ENCODE results near the gene FIGN.

Gene FIGN

GRCh38 chr2:163755366-163755765 lies 19.6 kb upstream of the FIGN start:
- no peaks in the 10 kb centered on the region for H3K36me3 Mint-ChIP-seq (ENCODE audit: low read depth)
- H3K27me3 Mint-ChIP-seq (ENCODE audit: low read depth), result no peaks in the 10 kb centered on the region
- no peak overlapping the region for H3K27ac Mint-ChIP-seq
- H3K4me3 Mint-ChIP-seq, result no peak overlapping the region
- H3K9me3 Mint-ChIP-seq, result no peaks in the 10 kb centered on the region
- H3K4me1 Mint-ChIP-seq (ENCODE audit: low read depth), result no peaks in the 10 kb centered on the region

- Mint-ChIP-seq H3K36me3 (ENCODE audit: low read depth) (no peaks in the 10 kb centered on the region), H3K27ac (no peak overlapping the region), H3K4me1 (ENCODE audit: low read depth) (no peaks in the 10 kb centered on the region), H3K27me3 (ENCODE audit: low read depth) (no peaks in the 10 kb centered on the region), H3K4me3 (no peak overlapping the region), H3K9me3 (no peaks in the 10 kb centered on the region)
Measured at GRCh38 chr2:163753726-163754125, 17.9 kb upstream of the FIGN start.

GRCh38 chr2:163752267-163752666 lies 16.5 kb upstream of the FIGN start:
- Mint-ChIP-seq H3K36me3 (ENCODE audit: low read depth) (no peaks in the 10 kb centered on the region), H3K4me1 (ENCODE audit: low read depth) (no peaks in the 10 kb centered on the region), H3K27ac (no peak overlapping the region), H3K9me3 (no peaks in the 10 kb centered on the region), H3K4me3 (no peak overlapping the region), H3K27me3 (ENCODE audit: low read depth) (no peaks in the 10 kb centered on the region)

- Mint-ChIP-seq H3K4me1 (ENCODE audit: low read depth) (no peaks in the 10 kb centered on the region), H3K36me3 (ENCODE audit: low read depth) (no peaks in the 10 kb centered on the region), H3K27ac (no peak overlapping the region), H3K9me3 (no peaks in the 10 kb centered on the region), H3K27me3 (ENCODE audit: low read depth) (no peaks in the 10 kb centered on the region), H3K4me3 (no peak overlapping the region)
Measured at GRCh38 chr2:163751696-163752095, 15.9 kb upstream of the FIGN start.

GRCh38 chr2:163748420-163748819 lies 12.6 kb upstream of the FIGN start:
- Mint-ChIP-seq H3K9me3 (no peaks in the 10 kb centered on the region), H3K27ac (no peak overlapping the region), H3K4me3 (no peak overlapping the region), H3K4me1 (ENCODE audit: low read depth) (no peaks in the 10 kb centered on the region), H3K36me3 (ENCODE audit: low read depth) (no peaks in the 10 kb centered on the region), H3K27me3 (ENCODE audit: low read depth) (no peaks in the 10 kb centered on the region)

- no peak overlapping the region for H3K27ac Mint-ChIP-seq
- peaks cover 13% of the 10 kb centered on the region for H3K27me3 Mint-ChIP-seq (ENCODE audit: low read depth)
- H3K4me3 Mint-ChIP-seq, result no peak overlapping the region
Measured at GRCh38 chr2:163741435-163741834, 5.6 kb upstream of the FIGN start.

GRCh38 chr2:163737563-163737962 lies 1.8 kb upstream of the FIGN start:
- H3K4me1 Mint-ChIP-seq (ENCODE audit: low read depth), result peaks cover 3% of the 10 kb centered on the region
- H3K36me3 Mint-ChIP-seq (ENCODE audit: low read depth), result peaks cover 3% of the 10 kb centered on the region
- H3K9me3 Mint-ChIP-seq, result no peaks in the 10 kb centered on the region

More at GRCh38 chr2:163741435-163741834, 5.6 kb upstream of the FIGN start:
- H3K36me3 Mint-ChIP-seq (ENCODE audit: low read depth), result no peaks in the 10 kb centered on the region
- H3K4me1 Mint-ChIP-seq (ENCODE audit: low read depth), result no peaks in the 10 kb centered on the region
- no peaks in the 10 kb centered on the region for H3K9me3 Mint-ChIP-seq

DNA sequence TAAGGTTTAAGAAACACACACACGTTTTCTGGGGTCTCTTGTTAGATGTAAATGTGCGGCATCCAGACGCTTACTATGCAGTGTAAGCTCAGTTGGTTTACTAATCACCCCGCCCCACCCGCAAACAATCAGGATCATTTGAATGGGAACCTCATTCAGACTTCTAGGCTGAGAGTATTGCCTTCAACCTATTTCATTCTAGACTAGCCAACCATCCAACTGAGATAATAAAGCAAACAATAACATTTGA lies 1.3 kb upstream of the FIGN start:
- Mint-ChIP-seq H3K27ac (no peak overlapping the region), H3K27me3 (ENCODE audit: low read depth) (peaks cover 42% of the 10 kb centered on the region), H3K9me3 (no peaks in the 10 kb centered on the region), H3K4me1 (ENCODE audit: low read depth) (peaks cover 3% of the 10 kb centered on the region), H3K36me3 (ENCODE audit: low read depth) (peaks cover 3% of the 10 kb centered on the region), H3K4me3 (no peak overlapping the region)

More at GRCh38 chr2:163737563-163737962, 1.8 kb upstream of the FIGN start:
- Mint-ChIP-seq H3K27ac (no peak overlapping the region), H3K27me3 (ENCODE audit: low read depth) (peaks cover 42% of the 10 kb centered on the region), H3K4me3 (no peak overlapping the region)

GRCh38 chr2:163736433-163737189 lies 803 bp upstream of the FIGN start:
- H3K36me3 Mint-ChIP-seq (ENCODE audit: low read depth), result peaks cover 3% of the 10 kb centered on the region
- no peaks in the 10 kb centered on the region for H3K9me3 Mint-ChIP-seq
- no peak overlapping the region for H3K27ac Mint-ChIP-seq
- peaks cover 3% of the 10 kb centered on the region for H3K4me1 Mint-ChIP-seq (ENCODE audit: low read depth)
- H3K27me3 Mint-ChIP-seq (ENCODE audit: low read depth), result peaks cover 42% of the 10 kb centered on the region
- H3K4me3 Mint-ChIP-seq, result no peak overlapping the region

- Mint-ChIP-seq H3K27ac (no peak overlapping the region), H3K4me3 (no peak overlapping the region), H3K4me1 (ENCODE audit: low read depth) (peaks cover 3% of the 10 kb centered on the region), H3K27me3 (ENCODE audit: low read depth) (peaks cover 42% of the 10 kb centered on the region), H3K36me3 (ENCODE audit: low read depth) (peaks cover 3% of the 10 kb centered on the region), H3K9me3 (no peaks in the 10 kb centered on the region)
Measured at GRCh38 chr2:163734881-163735684, 725 bp downstream of the FIGN start.

DNA sequence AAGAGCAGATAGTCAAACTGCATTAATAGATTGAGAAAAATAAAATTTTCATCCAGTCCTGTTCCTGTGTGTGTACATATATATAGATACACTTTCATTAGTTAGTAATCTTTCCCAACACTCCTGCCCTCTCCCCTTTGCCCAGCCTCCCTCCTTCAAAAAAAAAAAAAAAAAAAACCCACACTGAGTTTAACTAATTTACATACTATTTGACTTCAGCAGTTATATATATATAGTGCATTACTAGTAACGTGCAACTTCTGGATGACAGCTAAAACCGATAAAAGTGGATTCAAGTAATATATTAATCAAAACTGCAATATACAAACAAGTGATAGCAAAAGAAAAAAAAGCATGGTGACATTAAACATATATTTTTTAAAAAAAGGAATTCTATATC lies 1.4 kb downstream of the FIGN start:
- H3K9me3 Mint-ChIP-seq, result no peaks in the 10 kb centered on the region
- H3K36me3 Mint-ChIP-seq (ENCODE audit: low read depth), result peaks cover 3% of the 10 kb centered on the region
- peaks cover 3% of the 10 kb centered on the region for H3K4me1 Mint-ChIP-seq (ENCODE audit: low read depth)
- peaks cover 42% of the 10 kb centered on the region for H3K27me3 Mint-ChIP-seq (ENCODE audit: low read depth)
- H3K27ac Mint-ChIP-seq, result no peak overlapping the region
- no peak overlapping the region for H3K4me3 Mint-ChIP-seq

- H3K4me1 Mint-ChIP-seq (ENCODE audit: low read depth), result peaks cover 3% of the 10 kb centered on the region
- H3K36me3 Mint-ChIP-seq (ENCODE audit: low read depth), result peaks cover 3% of the 10 kb centered on the region
Measured at GRCh38 chr2:163733956-163734355, 1.9 kb downstream of the FIGN start.

GRCh38 chr2:163733301-163733938 lies 2.4 kb downstream of the FIGN start:
- H3K36me3 Mint-ChIP-seq (ENCODE audit: low read depth), result peaks cover 3% of the 10 kb centered on the region
- H3K9me3 Mint-ChIP-seq, result no peaks in the 10 kb centered on the region
- no peak overlapping the region for H3K27ac Mint-ChIP-seq
- peaks cover 3% of the 10 kb centered on the region for H3K4me1 Mint-ChIP-seq (ENCODE audit: low read depth)
- peaks cover 42% of the 10 kb centered on the region for H3K27me3 Mint-ChIP-seq (ENCODE audit: low read depth)
- no peak overlapping the region for H3K4me3 Mint-ChIP-seq

More at GRCh38 chr2:163733956-163734355, 1.9 kb downstream of the FIGN start:
- H3K27me3 Mint-ChIP-seq (ENCODE audit: low read depth), result peaks cover 42% of the 10 kb centered on the region
- H3K4me3 Mint-ChIP-seq, result no peak overlapping the region
- H3K9me3 Mint-ChIP-seq, result no peaks in the 10 kb centered on the region
- no peak overlapping the region for H3K27ac Mint-ChIP-seq

DNA sequence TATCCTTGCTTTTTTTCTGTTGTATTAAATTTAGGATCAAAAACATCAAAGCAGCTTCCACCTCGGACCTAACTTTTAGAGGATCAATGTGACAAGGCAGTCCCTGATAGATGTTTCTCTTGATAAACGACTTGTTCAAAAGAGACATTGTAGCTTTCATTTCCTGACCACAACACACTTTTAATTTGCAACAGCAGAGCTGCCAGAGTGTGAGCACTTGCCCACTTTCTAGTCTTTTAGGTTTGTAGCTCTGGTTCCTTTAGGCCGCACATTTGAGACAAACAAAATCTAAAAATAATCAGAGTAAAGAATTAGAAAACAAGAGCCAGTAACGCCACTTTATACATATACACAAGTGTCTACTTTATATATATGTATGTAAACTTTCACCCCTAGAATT lies 3.1 kb downstream of the FIGN start:
- Mint-ChIP-seq H3K4me3 (no peak overlapping the region), H3K27me3 (ENCODE audit: low read depth) (peaks cover 39% of the 10 kb centered on the region), H3K27ac (no peak overlapping the region), H3K9me3 (no peaks in the 10 kb centered on the region), H3K4me1 (ENCODE audit: low read depth) (peaks cover 3% of the 10 kb centered on the region), H3K36me3 (ENCODE audit: low read depth) (peaks cover 3% of the 10 kb centered on the region)

DNA sequence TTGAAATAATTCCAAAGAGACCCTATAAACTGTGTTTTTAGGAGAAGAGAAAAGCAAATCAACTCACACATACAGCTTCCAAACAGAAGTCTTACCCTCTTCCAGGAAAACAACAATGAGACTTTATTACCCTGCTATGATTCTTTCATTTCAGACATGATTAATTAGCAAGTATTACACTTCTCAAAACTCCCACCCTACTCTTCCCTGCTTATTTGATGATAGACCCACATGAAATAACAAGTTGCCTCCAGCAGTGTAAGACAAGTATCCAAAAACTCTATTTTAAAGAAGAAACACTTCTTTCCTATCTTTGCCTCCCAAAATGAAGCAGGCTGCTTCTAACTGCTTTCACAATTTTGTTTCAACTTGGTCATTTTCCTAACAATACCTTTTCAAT lies 4.1 kb downstream of the FIGN start:
- H3K36me3 Mint-ChIP-seq (ENCODE audit: low read depth), result peaks cover 3% of the 10 kb centered on the region
- H3K27me3 Mint-ChIP-seq (ENCODE audit: low read depth), result peaks cover 30% of the 10 kb centered on the region
- H3K4me3 Mint-ChIP-seq, result no peak overlapping the region
- peaks cover 3% of the 10 kb centered on the region for H3K4me1 Mint-ChIP-seq (ENCODE audit: low read depth)
- no peak overlapping the region for H3K27ac Mint-ChIP-seq
- no peaks in the 10 kb centered on the region for H3K9me3 Mint-ChIP-seq

All from T-helper 1 cell treated with Interleukin-12 subunit alpha and Interleukin-12 subunit beta and Interleukin-4 antibody, amounts not matched to agents 30 μg/mL and 1 μg/mL, for 36 hours (primary cell).